DOHH2 (cell line): ENCODE measurements around the gene LCN10.

Source experiments
- H3F3A ChIP-seq: fragments of 200-600 bp; sonication (generic), shearing (Covaris generic); 2 replicates; pipeline ENCODE4 v1.6.0; 2016; ENCODE audit warnings: antibody characterized with exemption, mild to moderate bottlenecking; ENCODE audit not compliant: control insufficient read depth, insufficient read depth
- H3K27ac ChIP-seq: fragments of 200-600 bp; sonication (generic); 2 replicates; pipeline ENCODE4 v1.5.1; 2014; ENCODE audit warnings: low read depth, mild to moderate bottlenecking, low read length, moderate library complexity
- H3K27me3 ChIP-seq: fragments of 200-600 bp; sonication (generic); 2 replicates; pipeline ENCODE4 v1.6.1; 2014; ENCODE audit warnings: mild to moderate bottlenecking, low read length, mixed read lengths; ENCODE audit not compliant: control insufficient read depth
- H3K36me3 ChIP-seq: fragments of 200-600 bp; sonication (generic); 2 replicates; pipeline ENCODE4 v1.6.1; 2014; ENCODE audit warnings: mild to moderate bottlenecking, low read length, moderate library complexity, mixed read lengths; ENCODE audit not compliant: control insufficient read depth
- H3K4me1 ChIP-seq: fragments of 200-600 bp; sonication (generic); 2 replicates; pipeline ENCODE4 v1.6.1; 2014; ENCODE audit warnings: mild to moderate bottlenecking, low read length, mixed read lengths; ENCODE audit not compliant: control insufficient read depth
- H3K4me2 ChIP-seq: fragments of 200-600 bp; sonication (generic); 2 replicates; pipeline ENCODE4 v1.6.0; 2014; ENCODE audit warnings: mild to moderate bottlenecking, low read length, moderate library complexity
- H3K4me3 ChIP-seq: fragments of 200-600 bp; sonication (generic); 2 replicates; pipeline ENCODE4 v1.5.1; 2014; ENCODE audit warnings: mild to moderate bottlenecking, low read length, mixed read lengths
- H3K79me2 ChIP-seq: fragments of 200-600 bp; sonication (generic); 2 replicates; pipeline ENCODE4 v1.6.1; 2014; ENCODE audit warnings: mild to moderate bottlenecking, low read length, mixed read lengths; ENCODE audit not compliant: control insufficient read depth
- H3K9me2 ChIP-seq: fragments of 200-600 bp; sonication (generic); replicated peaks from 2 replicates; pipeline ENCODE4 v1.6.1; 2014; ENCODE audit warnings: mild to moderate bottlenecking, low read length, mixed read lengths; ENCODE audit not compliant: control insufficient read depth
- H3K9me3 ChIP-seq: fragments of 200-600 bp; sonication (generic); 2 replicates; pipeline ENCODE4 v1.6.1; 2014; ENCODE audit warnings: antibody characterized with exemption, low read length, mixed read lengths; ENCODE audit not compliant: control insufficient read depth, insufficient read depth
- H4K20me1 ChIP-seq: fragments of 200-600 bp; sonication (generic); 2 replicates; pipeline ENCODE4 v1.6.0; 2014; ENCODE audit warnings: low read depth, mild to moderate bottlenecking, antibody characterized with exemption, low read length, moderate library complexity; ENCODE audit not compliant: control insufficient read depth, insufficient read depth
- EZH2phosphoT487 ChIP-seq: fragments of 200-600 bp; sonication (generic); IDR thresholded peaks from 2 replicates; pipeline ENCODE4 v1.6.1; 2017; ENCODE audit warnings: borderline replicate concordance, mild to moderate bottlenecking, antibody characterized with exemption, low read length, moderate library complexity, mixed read lengths
- TF ChIP-seq, protein P1 (sequence below): fragments of 200-600 bp; sonication (generic); IDR thresholded peaks from one replicate; pipeline ENCODE4 v1.5.1; 2014; ENCODE audit warnings: antibody characterized with exemption, mild to moderate bottlenecking, low read depth, low read length; ENCODE audit not compliant: poor library complexity, severe bottlenecking

LCN10 gene

DNA sequence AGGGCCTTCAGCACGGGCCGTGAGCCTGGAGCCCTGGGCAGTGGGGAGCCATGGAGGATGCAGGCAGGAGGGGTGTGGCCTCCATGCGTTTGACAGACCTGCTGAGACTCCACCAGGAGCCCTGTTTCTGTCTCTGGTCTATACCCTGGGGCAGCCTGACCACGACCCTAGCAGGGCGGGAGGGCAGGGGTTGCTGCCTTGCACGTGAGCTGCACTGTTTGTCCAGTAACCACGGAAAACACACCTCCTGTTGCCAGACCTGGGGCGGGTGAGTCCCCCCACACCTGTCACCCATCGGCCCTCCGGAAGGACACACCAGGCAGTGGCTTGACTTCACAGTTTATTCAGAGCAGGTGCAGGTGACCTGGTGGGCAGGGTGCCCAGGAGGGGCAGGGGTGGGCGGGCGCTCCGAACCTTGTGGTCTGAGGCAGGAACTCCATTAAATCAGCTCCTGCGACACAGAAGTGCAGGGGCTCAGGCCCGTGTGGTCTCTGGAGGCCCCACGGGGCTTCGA, 11.4 kb upstream of the LCN10 start:
- H3K9me3 ChIP-seq: peaks cover 38% of the 10 kb centered on the region
- no peaks in the 10 kb centered on the region for H3K79me2 ChIP-seq
- no peaks in the 10 kb centered on the region for H4K20me1 ChIP-seq
- H3K27ac ChIP-seq: no peak overlapping the region
- no peaks in the 10 kb centered on the region for H3K36me3 ChIP-seq
- H3F3A ChIP-seq: peaks cover 5% of the 10 kb centered on the region; the same call in 1 of the 2 replicates
- H3K27me3 ChIP-seq: peaks cover 7% of the 10 kb centered on the region; the same call in 1 of the 2 replicates
- peaks cover 43% of the 10 kb centered on the region for H3K4me1 ChIP-seq
- H3K9me2 ChIP-seq: no peaks in the 10 kb centered on the region
- TF ChIP-seq, protein P1, sequence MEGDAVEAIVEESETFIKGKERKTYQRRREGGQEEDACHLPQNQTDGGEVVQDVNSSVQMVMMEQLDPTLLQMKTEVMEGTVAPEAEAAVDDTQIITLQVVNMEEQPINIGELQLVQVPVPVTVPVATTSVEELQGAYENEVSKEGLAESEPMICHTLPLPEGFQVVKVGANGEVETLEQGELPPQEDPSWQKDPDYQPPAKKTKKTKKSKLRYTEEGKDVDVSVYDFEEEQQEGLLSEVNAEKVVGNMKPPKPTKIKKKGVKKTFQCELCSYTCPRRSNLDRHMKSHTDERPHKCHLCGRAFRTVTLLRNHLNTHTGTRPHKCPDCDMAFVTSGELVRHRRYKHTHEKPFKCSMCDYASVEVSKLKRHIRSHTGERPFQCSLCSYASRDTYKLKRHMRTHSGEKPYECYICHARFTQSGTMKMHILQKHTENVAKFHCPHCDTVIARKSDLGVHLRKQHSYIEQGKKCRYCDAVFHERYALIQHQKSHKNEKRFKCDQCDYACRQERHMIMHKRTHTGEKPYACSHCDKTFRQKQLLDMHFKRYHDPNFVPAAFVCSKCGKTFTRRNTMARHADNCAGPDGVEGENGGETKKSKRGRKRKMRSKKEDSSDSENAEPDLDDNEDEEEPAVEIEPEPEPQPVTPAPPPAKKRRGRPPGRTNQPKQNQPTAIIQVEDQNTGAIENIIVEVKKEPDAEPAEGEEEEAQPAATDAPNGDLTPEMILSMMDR: no peak
- no peak for TF ChIP-seq EZH2phosphoT487
- no peak overlapping the region for H3K4me3 ChIP-seq
- H3K4me2 ChIP-seq: no peak overlapping the region

DNA sequence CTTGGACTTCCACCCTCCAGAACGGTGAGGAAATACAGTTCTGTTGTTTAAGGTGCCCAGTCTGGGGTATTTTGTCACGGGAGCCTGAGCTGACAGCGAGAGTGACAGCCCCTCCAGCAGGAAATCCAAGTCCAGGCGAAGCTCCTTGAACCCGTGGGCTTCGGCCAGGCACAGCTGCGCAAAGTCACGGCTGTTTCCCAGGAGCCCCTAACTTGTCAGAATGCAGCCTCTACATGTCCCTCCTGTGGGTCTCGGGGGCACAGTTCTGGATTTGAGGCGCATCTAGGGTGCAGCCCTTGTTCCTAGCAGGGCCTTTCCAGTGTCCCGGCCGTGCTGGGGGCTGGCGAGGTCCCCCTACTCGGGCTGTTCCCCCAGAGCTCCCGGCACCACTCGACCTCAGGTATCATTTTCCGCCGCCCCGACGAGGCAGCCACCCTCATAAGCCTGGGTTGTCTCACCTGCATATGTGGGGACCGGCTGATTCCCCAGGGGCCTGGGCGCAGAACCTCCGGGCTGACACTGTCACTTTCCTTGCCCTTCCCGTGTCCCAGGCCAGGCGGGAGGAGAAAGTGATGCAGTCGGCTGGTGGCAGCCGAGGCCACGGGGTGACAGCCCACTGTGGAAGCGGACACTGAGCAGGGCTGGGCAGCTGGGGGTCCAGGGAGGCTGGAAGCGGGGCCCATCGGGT, 10.8 kb upstream of the LCN10 start:
- peaks cover 38% of the 10 kb centered on the region for H3K9me3 ChIP-seq
- no peak overlapping the region for H3K4me2 ChIP-seq

DNA sequence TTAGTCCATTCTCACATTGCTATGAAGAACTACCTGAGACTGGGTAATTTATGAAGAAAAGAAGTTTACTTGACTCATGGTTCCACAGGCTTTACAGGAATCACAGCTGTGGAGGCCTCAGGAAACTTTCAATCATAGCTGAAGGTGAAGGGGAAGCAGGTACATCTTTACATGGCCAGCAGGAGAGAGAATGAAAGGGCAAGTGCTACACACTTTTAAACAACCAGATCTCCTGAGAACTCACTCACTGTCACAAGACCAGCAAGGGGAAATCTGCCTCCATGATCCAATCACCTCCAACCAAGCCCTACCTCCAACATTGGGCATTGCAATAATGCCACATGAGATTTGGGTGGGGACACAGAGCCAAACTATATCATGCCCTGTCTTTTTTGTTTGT, 9.1 kb upstream of the LCN10 start:
- Histone ChIP-seq H3F3A (peaks cover 5% of the 10 kb centered on the region; the same call in 1 of the 2 replicates), H3K4me1 (peaks cover 34% of the 10 kb centered on the region), H3K36me3 (no peaks in the 10 kb centered on the region), H4K20me1 (no peaks in the 10 kb centered on the region), H3K4me2 (no peak overlapping the region), H3K9me2 (no peaks in the 10 kb centered on the region), H3K9me3 (peaks cover 37% of the 10 kb centered on the region), H3K4me3 (no peak overlapping the region), H3K27ac (no peak overlapping the region), H3K79me2 (no peaks in the 10 kb centered on the region), H3K27me3 (no peaks in the 10 kb centered on the region)
- TF ChIP-seq, protein P1: no peak
- TF ChIP-seq EZH2phosphoT487: no peak

More for the DNA sequence above, 10.8 kb upstream of the LCN10 start:
- TF ChIP-seq, protein P1: no peak
- TF ChIP-seq EZH2phosphoT487: no peak
- Histone ChIP-seq H3F3A (peaks cover 5% of the 10 kb centered on the region; the same call in 1 of the 2 replicates), H3K36me3 (no peaks in the 10 kb centered on the region), H3K27me3 (peaks cover 7% of the 10 kb centered on the region; the same call in 1 of the 2 replicates), H4K20me1 (no peaks in the 10 kb centered on the region), H3K9me2 (no peaks in the 10 kb centered on the region), H3K27ac (no peak overlapping the region), H3K79me2 (no peaks in the 10 kb centered on the region), H3K4me3 (no peak overlapping the region), H3K4me1 (peaks cover 43% of the 10 kb centered on the region)
